GM19438 (cell line): Measurements from ENCODE around the gene MST1.
"Not testable (repeated sequence)": the region's sequence is repeated elsewhere in the genome, so short reads cannot be mapped to it uniquely, and the experiment has no call there.

Experiments
- ATAC-seq: cut with Tn5 transposase; IDR thresholded peaks from one replicate; pipeline ENCODE4 v1.9.1; 2021; ENCODE audit warnings: low read depth; ENCODE audit not compliant: unreplicated experiment

Gene MST1

DNA sequence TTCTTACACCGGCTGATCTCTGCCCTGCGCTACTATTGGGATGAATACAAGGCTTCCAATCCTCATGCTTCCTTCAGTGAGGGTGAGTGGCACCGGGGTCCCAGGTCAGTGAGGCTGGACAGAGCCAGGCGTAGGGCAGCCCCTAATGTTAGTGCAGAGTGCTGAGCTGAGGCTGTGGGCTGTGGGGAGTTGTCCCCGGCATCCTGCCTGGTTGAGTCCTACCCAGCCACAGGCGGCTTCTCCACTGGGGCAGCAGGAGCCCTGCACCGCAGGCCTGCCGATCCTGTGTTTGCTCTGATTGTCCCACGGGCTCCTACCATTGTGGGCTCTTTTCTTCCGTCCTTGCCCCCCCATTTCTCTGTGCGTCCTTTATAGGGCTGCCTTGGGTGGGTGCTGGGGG is 13.4 kb upstream of the MST1 start:
- no peak for ATAC-seq

DNA sequence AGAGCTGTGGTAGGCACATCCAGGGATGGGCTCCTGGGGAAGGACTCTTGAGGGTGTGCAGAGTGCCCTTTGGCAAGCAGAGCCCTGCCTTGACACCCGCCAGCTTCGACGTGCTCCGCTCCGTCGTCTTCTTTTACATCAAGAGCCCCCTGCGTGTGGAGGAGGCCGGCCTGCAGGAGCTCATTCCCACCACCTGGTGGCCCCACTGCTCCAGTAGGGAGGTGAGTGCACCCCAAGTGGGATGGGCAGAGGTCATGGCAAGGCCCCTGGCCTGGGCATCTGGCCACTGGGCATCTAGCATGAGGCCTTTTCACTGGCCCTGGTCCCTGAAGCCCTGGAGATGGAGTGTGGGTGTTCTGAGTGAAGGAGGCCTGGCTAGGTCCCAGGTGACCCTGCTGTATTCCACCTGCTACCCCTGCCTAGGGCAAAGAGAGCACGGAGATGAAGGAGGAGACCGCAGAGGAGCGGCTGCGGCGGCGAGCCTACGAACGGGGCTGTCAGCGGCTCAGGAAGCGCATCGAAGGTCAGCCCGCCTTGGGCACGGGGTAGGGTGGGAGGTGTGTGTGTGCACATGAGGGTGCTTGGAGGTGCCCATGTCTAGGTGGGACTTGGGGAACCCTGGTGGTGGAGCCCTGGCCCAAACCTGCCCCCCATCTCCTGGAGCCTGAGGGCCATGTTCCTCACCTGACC is 12.3 kb upstream of the MST1 start:
- ATAC-seq = no peak

DNA sequence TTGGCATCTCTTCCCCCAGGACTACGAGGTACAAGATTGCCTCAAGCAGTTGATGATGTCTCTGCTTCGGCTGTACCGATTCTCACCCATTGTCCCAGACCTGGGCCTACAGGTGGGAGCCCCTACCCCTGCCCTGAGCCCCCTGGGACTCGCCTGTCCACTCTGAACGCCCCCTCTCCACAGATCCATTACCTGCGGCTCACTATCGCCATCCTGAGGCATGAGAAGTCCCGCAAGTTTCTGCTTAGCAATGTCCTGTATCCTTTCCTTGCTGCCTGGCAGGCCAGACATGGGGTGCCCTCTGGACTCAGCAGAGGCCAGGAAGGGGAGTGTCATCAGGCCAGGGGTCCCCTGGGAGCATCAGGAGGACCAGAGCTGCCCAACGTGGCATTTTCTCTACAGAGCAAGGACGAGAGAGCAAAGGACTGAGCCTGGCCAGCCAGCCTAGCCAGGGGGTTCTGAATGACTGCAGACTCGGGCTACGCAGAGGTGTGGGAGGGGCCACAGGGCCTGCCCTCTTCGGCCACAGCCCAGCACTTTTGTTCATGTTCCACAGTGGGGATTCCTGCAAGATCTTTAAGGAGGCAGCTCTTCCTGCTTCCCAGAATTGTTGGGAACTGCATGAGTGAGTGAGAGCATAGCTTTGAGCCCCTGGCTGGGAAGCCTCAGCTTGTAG is 11.3 kb upstream of the MST1 start:
- ATAC-seq = no peak

DNA sequence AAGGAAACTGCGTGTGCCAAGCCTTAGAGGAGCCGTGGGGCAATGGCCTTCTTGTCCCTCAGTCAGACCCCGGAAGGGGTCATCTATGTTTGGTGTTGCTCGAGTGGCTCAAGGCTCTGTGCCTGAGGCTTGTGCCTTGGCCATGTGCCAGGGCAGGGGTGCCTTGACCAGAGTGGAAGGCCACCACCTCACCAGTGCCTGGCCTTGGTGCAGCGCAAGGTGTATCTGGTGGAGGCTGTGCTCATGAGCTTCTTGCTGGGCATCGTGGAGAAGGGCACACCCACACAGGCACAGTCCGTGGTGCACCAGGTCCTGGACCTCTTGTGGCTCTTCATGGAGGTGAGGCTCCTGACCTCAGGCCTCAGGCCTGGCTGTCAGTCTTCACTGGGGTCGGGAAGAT is 10.7 kb upstream of the MST1 start:
- ATAC-seq = no peak

DNA sequence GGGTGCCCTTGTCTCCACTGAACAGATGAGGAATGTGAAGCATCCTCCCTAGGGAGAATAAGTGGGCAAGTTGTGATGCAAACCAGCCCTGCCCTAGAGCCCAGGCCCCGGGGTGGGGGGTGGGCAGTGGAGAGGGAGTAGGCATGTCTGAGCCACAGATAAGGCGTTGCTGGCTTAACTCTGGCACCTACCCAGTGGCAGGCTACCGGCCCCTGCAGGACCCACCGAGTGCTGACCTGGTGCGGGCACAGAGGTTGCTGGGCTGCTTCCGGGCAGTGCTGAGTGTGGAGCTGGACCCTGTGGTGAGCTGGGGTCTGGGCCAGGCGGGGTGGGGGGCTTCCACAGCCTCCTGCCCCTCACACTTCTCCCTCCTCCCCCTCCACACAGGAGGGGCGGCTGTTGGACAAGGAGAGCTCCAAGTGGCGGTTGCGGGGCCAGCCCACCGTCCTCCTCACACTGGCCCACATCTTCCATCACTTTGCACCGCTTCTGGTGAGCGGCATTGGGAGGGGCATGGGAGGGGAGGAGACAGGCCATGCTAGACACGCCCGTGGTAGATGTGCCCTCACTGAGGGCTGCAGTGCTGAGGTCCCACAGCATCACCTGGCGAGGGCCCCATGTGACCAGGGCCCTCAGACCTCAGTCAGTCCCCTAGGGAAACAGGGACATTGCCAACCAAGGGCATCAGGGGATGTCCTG is 10.2 kb upstream of the MST1 start:
- no peak for ATAC-seq

DNA sequence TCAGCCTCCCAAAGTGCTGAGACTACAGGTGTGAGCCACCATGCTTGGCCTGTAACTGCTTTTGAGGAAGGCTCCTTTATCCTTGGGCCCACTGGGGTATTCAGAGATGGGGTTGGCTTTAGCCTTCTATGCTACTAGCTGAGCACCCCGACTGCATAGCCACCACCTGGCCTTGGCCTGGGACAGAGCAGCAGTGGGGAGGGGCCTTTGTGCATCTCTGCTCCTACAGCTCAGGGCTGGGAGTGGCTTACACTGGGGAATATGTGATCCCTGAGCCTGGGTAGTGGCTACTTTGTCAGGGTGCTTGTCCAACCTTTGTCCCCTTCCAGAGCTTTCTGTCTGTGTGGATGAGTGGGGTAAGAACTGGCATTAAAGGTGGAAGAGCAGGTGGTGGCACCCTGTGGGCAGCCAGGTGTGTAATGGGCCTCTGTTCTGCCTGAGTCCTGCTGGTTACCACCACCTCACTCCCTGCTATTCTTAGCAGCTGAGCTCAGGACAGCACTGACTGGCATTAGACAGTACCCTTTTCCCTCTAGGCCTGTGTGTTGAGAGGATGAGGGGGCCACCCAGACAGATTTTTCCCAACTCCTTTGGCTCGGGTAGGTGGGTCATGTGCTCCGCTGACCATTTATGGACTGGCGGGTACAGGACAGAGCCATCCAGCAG is 6.2 kb upstream of the MST1 start:
- ATAC-seq = not testable (repeated sequence)

DNA sequence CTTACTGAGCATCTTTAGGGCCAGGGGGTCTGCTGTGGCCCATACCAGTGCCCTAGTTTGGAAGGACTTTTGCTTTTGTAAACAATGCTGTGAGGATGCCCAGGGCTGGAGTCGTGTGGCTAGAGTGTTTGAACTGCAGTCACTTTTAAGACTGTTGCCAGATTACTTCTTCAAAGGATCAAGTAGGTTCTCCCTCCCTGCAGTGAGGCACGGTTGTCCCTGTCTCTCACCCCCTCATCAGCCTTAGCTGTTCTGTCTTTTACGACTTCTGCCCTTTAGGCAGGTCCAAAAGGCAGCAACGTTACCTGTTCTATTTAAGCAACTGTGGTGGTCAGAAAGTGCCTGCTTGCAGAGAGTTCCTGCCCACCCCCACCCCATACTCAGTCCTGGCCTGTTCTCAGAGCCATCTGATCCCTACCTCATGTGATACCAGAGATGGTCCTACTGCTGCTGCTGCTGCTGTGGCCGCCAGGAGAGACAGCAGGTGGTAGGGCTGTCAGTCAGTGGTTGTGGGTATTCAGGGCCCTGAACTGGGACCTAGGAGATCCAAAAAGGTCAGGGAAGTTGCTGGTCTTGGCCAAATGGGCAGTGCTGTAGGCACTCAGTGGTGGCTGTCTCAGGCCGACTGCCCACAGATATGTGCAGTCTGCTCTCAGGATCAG is 5.3 kb upstream of the MST1 start:
- not testable (repeated sequence) for ATAC-seq

DNA sequence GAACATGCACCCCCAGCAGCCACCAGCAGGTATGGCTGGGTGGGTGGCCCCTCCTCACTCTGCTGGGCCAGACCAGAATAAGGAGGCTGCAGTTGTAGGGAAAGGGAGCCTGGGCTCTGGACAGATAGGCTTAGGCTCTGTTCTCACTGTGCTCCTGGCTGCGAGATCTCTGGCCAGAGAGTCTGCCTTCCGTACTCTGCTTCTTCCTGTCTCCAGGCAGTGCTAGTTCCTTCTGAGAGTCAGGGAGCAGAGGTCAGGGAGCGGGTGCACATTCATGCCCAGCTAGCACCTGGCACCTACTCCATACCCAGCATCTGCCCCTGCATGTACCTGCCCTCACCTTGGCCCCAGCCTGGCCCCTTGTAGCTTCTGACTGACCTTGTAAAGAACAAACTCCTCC is 2.2 kb upstream of the MST1 start:
- not testable (repeated sequence) for ATAC-seq

DNA sequence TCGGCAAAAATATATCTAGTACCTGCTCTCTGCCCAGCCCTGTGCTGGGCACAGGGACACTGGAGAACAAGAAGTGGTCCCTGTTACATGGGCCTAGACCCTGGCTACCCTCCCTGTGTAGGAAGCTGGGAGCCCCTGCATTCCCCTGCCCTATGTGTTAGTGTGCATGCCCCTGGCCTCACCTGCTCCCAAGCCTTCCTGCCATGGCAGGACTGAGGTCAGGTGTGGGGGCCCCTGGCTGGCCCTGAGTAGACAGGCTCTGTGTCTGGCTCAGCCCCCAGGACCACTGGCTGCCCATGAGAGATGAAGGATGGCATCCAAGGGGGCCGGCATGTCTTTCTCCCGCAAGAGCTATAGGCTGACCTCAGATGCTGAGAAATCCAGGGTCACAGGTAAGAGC is 1.6 kb upstream of the MST1 start:
- ATAC-seq = not testable (repeated sequence)

DNA sequence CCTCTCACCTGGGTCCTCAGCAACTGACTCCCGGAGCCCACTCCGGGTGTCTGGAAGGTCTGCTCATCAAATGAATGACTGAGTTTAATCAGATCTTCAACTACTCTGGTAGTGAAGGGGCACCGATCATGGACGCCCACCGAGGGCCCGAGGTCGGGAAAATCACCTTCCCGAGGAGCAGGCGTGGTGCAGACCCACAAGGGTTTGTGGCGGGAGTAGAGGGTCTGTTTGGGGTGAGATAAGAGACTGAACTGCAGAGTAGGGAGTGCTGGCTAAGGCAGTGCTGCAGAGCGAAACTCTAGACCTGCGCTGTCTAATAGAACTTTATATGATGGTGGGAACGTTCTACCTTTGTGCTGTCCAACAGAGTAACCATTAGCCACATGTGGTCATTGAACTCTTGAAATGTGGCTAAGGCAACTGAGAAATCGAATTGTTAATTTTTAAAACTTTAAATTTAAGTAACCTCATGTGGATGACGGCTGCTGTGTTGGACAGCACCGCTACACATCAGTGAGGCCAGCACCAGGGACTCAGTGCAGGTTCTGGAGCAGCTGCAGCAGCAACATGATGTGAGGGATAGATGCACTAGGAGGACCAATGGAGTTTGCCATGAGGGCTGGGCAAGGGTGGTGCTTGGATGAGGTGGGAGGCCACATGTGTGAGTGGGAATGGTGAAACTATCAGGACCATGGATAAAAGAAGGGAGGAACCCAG is 792 bp upstream of the MST1 start:
- ATAC-seq = not testable (repeated sequence)

DNA sequence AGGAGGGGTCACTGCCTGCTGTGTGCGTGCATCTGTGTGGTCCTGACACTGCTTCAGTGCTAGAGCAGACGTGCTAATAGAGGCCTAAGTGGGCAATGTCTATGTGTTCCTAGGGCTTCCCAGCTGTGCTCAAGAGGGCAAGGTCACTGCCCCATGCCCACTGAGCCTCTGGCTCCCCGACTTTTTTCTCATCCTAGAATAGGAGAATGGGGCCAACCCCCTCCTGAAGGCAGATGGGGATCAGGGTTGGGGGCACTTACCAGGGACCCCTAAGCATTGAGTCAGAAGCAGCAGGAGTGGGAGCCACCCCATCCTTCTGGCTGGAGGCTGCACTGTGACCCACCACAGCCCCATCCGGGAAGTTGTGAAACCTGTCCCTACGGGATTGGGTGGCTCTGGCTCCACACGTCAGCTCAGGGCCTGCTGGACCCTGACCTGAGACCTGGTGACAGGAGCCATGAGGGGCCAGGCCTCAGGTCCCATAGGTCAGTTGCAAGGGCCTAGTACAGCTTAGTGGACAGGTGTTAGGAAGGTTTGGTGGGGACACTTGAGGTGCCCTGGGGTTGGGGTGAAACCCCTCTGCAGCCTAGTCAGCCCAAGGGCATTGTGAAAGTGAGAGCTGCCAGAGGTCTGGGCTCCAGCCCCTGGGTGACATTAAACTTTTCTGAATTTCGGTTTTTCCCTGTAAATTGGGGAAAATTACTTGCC is 782 bp downstream of the MST1 start:
- not testable (repeated sequence) for ATAC-seq

DNA sequence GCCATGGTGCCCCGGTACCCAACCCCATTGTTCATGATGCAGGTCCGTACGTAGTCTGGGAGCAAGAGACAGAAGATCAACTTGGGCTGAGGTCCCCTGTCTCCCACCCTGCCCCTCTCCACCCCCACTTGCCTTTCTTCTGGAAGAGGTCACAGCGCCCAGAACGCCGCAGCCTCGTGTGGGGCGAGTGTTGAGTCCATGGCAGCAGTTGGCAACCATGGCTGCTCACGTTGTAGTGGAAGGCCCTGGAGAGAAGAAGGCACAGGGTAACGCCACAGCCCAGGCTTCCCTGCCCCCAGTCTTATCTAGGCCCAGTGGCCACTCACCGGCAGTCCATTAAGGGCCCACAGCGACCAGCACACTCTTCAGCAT is 1.9 kb downstream of the MST1 start:
- not testable (repeated sequence) for ATAC-seq

DNA sequence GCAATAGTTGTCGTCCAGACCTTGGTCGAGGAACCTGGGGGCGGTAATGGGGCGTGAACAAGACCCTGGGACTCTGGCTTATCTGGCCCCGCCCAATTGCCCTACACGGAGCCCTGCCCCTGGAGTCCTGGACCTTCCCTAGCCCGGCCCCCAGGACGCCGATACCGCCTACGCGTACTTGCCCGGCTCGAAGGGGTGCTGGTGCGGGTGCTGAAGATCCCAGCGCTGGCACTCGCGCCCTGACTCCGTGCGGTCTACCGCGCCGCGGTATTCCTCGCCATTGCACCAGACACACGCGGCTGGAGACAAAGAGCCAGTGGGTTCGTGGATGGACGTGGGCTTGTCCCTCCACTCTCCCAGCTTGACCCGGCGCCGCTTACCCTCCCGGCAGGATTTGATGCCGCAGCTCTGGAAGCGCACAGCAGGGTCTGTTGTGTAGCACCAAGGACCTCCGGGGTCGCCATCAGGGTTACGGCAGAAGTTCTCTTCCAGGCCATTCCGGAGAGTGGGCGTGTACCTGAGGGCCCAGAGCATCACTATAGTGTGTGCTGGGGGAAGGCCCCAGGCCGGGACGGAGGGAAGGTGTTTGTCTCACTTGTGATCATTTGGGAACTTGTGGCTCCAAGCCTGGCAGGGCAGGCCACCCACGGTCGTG is 2.4 kb downstream of the MST1 start:
- not testable (repeated sequence) for ATAC-seq

DNA sequence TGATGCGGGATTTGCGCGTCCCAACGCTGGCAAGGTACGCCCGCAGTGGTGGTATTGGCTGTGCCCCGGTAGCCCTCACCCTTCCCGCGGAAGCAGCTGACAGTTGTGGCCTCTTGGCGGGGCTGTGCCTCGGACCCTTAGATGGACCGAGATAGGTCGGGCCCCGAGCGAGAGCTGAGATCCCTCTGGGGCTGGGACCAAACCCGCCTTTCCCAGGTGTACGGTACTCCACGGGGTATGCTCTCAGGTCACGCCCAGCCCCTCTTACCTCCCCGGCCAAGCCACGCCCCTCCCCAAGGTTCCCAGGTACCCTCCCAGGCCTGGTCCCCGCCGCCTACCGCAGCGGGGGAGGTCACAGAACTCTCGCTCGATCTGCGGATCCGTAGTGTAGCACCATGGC is 2.9 kb downstream of the MST1 start:
- not testable (repeated sequence) for ATAC-seq

DNA sequence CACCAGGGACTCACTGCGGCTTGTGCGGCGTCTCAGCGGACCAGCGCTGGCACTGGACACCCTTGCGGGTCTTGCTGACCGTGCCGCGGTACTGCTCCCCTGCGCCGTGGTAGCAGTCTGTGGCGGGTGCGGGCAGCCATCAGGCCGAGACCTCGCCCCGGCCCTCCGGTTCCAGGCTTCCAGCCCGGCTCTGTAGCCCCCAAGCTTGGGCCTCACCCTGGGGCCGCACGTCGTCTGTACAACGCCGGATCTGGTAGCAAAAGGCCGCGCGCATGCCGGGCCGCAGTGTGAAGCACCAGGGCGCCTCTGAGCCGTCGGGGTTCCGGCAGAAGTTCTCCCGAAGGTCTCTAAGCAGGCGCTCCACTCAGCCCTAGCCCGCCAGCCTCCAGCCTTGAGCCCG is 3.4 kb downstream of the MST1 start:
- ATAC-seq = not testable (repeated sequence)

DNA sequence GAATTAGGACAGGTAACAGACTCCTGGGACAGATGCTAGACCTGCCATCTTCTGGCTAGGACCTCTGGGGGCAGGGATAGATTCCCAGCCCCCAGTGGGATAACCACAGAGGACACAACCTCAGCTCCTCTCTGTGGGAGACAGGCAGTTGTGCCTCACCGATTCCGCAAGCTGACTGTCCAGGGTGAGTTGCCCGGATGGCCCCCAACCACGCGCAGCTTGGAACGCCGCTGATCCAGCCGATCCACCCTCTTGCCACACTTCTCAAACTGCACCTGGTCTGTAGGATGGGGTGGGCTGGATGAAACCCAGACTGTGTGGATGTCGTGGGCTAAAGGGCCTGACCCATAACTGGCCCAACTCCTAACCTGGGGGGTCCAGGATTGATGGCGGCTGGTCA is 4.2 kb downstream of the MST1 start:
- ATAC-seq = not testable (repeated sequence)

DNA sequence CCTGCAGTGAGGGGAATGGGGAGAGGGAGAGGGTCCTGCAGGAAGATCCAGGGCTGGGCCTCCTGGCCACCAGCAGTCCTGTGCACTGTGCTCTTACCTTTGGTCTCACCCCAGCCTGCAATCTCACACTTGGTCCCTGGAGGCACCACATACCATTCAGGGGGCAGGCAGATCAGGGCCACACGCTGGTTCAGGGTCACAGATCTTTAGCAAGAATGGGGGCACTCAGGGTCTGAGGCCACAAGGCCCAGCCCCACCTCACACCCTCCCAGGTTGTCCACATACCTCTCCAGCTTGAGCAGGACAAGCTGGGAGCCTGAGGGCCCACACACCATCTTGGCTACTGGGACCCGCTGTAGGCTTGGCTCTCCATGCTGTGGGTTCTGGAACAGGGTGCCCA is 4.8 kb downstream of the MST1 start:
- ATAC-seq = not testable (repeated sequence)

DNA sequence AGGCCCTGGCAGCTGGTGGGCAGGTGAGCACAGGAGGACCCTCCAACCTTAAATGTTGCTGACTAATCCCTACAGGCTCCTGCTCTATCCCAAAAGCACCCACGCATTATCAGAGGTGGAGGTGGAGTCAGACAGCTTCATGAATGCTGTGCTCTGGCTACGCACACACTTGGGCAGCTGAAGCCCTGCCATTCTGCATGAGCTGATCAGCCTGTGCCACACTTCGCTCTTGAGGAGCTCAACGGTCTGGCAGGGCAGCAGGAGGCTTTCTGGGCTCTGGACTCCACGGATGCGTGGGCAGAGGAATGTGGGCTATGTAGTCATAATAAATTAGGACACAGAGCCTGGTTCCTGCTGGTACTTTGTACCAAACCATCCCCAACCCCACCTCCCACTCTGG is 6.1 kb downstream of the MST1 start:
- no peak for ATAC-seq

DNA sequence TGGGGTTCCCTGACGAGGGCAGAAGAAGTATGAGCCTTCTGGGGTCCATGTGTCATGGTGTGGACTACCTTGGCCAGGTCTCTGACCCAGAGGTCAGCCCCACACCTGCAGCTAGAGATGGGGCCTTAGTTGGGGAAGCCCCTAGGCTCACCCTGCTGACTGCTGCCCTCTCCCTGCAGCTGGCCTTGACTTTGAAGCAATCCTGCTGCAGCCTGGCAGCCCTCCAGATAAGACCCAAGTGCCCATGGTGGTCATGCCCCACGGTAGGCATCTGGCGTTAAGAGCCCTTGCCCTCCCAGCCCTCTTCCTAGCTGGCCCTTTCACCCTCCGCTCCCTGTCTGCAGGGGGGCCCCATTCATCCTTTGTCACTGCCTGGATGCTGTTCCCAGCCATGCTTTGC is 7.7 kb downstream of the MST1 start:
- ATAC-seq = no peak
